ENCODE data around the gene MMP14. TPM values are rescaled to one million over a fixed set of nuclear protein-coding genes. Genes with fewer than 3 reads are reported as not detected.

Gene MMP14
- total and polyA plus RNA-seq, 2 of the 13 experiments (the other 11 are each of a cell fraction or from before 2014, with no cell fraction given) = 5.2 to 9.8 TPM

GRCh38 chr14:22821193-22822015 lies 15.0 kb upstream of the MMP14 start (continued):
- TF ChIP-seq CERS6 (CRISPR knock-in tag; IDR thresholded peaks at IDR 0.05) (peak; percentile 95), SIN3B (IDR thresholded peaks at IDR 0.05; ENCODE audit: low read length) (no peak), SIX4 (CRISPR knock-in tag; IDR thresholded peaks at IDR 0.05) (peak; percentile 58; the same call in 1 of the 2 replicates), ZSCAN30 (CRISPR knock-in tag; IDR thresholded peaks at IDR 0.05) (no peak), GZF1 (CRISPR knock-in tag; IDR thresholded peaks at IDR 0.05) (peak; percentile 28; the same call in 1 of the 2 replicates), ZNF326 (CRISPR knock-in tag; IDR thresholded peaks at IDR 0.05; ENCODE audit: borderline replicate concordance) (0 out of 2 replicates have a peak, but pooled peaks have one; percentile 69), PATZ1 (CRISPR knock-in tag; IDR thresholded peaks at IDR 0.05) (peak; percentile 64), ZNF737 (CRISPR knock-in tag; IDR thresholded peaks at IDR 0.05; ENCODE audit: borderline replicate concordance) (peak; percentile 80; the same call in 1 of the 2 replicates), ZBTB25 (CRISPR knock-in tag; IDR thresholded peaks at IDR 0.05) (peak; percentile 63; the same call in 1 of the 2 replicates), ZNF432 (CRISPR knock-in tag; IDR thresholded peaks at IDR 0.05; ENCODE audit: borderline replicate concordance) (no peak), MYC (CRISPR knock-in tag; IDR thresholded peaks at IDR 0.05; ENCODE audit: borderline replicate concordance) (peak; percentile 68; the same call in 1 of the 2 replicates), SMAD9 (CRISPR knock-in tag; IDR thresholded peaks at IDR 0.05) (peak; percentile 98), ZNF678 (CRISPR knock-in tag; IDR thresholded peaks at IDR 0.05) (peak; percentile 93; the same call in 1 of the 2 replicates), KLF12 (CRISPR knock-in tag; IDR thresholded peaks at IDR 0.05; ENCODE audit: borderline replicate concordance) (no peak), ZNF660 (CRISPR knock-in tag; IDR thresholded peaks at IDR 0.05; ENCODE audit: borderline replicate concordance, low read depth) (no peak), MAX (IDR thresholded peaks at IDR 0.05) (peak; percentile 95), HNF1A (IDR thresholded peaks at IDR 0.05; ENCODE audit: low read depth) (0 out of 2 replicates have a peak, but pooled peaks have one; percentile 7), HNF1A (CRISPR knock-in tag; IDR thresholded peaks at IDR 0.05; ENCODE audit: borderline replicate concordance) (peak; percentile 68; the same call in 1 of the 2 replicates)
